NCI-H748 (cell line): ENCODE data around the gene TNS1.
A peak's percentile ranks its signal among the peaks of the same experiment; 100 is the strongest.

ENCODE experiments used
- DNase-seq: peaks from one replicate; lab custom pipeline; 2025; ENCODE audit not compliant: unreplicated experiment; lab: John Stamatoyannopoulos, UW

The TNS1 gene

GRCh38 chr2:217964275-217965161 lies 38.3 kb downstream of the TNS1 start:
- no peak for DNase-seq

GRCh38 chr2:217960351-217960750 lies 42.4 kb downstream of the TNS1 start:
- DNase-seq: no peak

DNA sequence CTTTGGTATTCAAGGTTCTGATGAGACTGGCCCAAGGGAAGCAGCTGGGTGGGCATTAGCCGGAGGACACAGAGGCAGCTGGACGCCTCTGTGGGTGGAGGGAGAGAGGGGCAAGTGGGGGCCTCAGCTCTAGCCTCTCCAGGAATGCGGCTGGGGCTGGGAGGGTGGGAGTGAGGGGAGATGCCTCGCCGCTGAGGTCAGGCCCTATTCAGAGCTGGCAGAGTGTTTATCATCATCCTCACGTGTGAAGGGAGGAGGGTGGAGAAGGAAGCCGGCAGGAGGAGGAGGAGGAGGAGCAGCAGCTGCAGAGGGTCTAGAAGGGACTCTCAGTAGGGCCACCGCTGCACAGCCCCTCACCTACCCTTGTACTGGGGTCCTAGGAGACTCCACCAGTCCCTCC lies 43.1 kb downstream of the TNS1 start:
- no peak for DNase-seq

DNA sequence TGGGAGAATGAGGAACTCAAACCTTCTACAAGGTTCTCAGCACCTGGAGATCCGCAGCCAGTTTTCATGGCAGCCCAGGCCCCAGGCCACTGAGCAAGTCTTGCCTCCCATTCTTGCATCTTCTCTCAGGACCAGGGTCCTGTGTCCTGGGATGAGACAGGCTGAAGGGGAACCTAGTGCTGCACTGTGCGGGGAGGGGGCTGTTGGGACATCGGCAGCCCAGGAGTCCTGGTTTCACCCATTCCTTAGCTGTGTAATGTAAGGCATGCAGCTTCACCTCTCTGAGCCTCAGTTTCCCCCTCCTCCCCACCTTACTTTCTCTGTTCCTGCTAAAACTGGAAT lies 43.9 kb downstream of the TNS1 start:
- DNase-seq: no peak

DNA sequence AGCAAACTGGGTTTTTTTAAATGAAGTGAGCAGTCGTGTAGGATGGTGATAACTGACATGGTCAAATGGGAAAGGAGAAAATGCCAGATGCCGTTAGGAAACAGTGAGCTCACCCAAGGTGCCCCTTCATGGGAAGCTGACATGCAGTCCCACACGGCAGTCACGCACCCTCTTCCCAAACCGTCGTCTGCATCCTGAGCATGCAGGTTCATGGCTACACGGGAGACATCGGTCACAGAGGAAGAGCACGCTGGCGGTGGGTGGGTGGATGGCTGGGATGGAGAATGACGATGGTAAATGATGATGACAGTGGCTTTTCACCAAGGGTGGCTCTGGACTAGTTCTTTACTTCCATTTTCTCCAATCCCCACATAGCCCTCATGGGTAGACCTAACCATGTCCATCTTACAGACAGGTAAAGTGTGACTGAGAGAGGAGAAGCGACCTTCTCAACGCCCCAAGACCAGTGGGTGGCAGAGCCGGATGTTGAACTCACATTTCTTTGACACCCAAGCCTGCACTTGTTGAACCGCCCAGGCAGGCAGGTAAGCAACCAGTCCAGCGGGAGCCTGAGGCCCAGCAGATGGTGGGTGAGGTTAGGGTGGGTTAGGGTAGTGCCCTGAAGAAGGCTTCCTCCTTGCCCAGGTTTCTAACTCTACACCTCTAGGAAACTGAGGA lies 44.5 kb downstream of the TNS1 start:
- no peak for DNase-seq

DNA sequence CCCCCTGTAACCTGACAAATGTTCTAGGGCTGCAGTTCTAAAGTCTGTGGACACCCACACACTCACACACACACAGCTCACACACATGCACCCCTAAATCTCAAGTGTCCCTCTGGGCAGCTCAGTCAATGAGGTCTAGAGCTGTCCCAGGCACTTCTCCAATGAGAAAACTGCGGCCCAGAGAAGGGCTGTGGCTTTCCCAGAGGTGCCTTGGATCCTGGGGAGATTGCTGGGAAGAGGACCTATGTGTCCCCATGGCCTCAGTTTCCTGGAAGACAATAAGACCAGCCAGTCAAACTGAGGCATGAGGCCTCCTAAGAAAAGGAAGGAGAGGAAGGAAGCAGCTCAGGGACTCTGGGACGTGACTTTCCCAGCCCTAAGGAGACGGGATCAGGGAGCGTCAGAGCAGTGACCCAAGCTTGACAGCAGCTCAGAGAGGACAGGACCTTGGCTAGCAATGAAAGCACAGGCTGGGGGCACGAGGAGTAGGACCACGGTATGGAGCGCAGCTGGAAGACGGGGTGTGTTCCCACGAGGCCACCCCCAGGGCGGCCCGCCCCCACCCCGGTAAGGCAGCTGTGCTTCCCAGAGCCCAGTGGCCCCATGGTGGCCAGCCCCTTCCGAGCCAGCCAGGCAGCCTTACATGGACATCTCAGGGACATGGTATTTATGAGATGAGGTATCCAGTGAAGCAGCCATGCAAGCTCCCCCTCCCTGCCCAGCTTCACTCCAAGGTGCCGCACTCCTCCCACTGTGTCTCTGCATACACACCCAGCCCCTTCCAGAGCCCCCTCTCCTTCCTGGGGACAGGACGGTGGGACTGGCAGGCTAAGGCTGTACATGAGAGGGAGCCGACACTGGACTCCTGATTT lies 46.0 kb downstream of the TNS1 start:
- DNase-seq: no peak

GRCh38 chr2:217955881-217956493 lies 46.8 kb downstream of the TNS1 start:
- DNase-seq: no peak

- DNase-seq: peak; percentile 18
Measured at GRCh38 chr2:217954971-217955740, 47.6 kb downstream of the TNS1 start.

DNA sequence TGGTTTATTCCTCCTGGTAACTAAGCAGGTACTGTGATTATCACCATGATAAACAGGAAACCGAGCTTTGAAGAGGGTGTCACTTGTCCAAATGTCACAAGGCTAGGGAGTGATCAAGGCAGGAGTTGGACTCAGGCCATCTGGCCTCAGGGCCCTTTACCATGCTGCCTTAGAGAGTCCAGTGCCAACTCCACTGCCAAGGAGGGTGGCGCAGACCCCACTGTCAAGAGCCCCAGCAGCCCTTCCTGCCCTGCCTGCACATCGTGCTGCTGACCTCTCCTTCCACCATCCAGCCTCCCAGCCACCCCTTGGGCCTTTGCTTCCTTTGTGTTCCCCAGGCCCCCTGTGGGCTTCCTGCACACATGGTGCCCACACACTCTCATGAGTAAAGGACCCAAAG lies 48.3 kb downstream of the TNS1 start:
- DNase-seq: peak; percentile 48

- DNase-seq: no peak
Measured at GRCh38 chr2:217954051-217954450, 48.7 kb downstream of the TNS1 start.

- no peak for DNase-seq
Measured at GRCh38 chr2:217953531-217953932, 49.3 kb downstream of the TNS1 start.

GRCh38 chr2:217953011-217953481 lies 49.7 kb downstream of the TNS1 start:
- no peak for DNase-seq

GRCh38 chr2:217952409-217952808 lies 50.4 kb downstream of the TNS1 start:
- no peak for DNase-seq

DNA sequence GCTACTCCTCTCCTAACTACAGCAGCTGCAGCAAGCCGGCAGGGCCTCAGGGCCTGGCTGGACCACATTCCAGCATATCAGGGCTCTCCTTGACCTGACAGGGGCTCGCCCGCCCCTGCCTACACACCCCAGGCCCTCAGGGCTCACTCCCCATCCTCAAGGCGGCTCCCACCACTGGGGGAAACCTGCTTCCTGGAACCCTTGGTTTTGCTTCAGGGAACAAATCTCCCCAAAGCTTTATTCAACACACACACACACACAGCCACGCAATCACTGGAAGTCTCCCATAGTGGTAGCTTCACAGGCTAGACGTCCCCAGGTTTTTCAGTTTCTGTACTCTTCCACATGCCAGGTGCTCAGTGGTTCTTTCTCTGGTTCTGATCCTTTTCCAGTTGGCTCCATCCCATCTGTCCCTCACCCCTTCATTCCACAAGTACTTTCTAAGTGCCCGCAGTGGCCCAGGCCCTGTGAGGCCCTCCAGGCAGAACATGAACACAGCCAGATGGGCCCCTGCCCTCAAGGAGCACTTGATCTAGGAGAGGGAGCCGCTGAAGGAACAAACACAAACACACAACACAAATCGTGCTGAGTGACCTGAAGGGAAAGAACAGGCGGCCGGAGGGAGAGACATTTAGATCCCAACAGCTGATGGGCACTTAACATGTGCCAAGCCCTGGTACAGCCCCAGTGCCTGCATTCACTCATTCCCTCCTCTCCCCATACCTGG lies 51.1 kb downstream of the TNS1 start:
- no peak for DNase-seq

DNA sequence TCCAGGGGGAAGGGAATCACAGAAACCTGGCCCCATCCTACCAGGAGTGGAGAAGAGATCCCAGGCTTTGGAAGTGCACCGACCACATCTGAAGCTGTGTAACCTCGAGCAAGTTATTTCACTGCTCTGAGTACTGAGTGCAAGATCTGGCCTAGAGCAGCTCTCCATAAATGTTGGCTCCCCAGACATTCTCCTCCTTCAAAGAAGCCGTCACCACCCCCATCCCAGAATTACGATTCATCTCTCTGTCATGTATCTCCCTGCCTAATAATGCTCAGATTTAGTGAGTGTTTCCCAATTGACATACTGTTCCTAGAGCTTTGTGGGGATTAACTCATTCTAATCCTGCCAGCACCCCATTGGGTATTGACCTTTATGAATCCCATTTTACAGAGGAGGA lies 51.7 kb downstream of the TNS1 start:
- no peak for DNase-seq

DNA sequence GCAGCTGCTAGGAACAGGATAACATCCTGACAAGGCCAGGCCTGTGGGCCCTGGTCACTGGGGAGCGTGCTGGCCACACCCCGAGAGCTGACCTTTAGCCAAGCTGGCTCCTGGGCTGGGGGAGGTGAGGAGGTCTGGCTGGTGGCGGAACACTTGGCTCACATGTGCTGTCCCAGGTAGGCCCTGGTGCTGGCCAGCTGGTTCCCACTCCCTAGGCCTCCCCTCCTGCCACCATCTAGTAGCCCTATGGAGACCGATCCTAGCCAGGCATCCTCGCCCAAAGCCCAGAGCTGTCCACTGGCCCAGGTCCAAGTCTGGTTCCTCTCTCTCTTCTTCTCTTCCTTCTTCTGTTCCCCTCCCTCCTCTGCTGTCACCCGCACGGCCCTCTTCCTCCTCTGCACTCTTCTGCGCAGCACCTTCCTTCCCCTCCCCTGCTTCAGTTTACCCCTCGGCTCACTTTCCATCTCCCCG lies 52.4 kb downstream of the TNS1 start:
- DNase-seq: no peak

DNA sequence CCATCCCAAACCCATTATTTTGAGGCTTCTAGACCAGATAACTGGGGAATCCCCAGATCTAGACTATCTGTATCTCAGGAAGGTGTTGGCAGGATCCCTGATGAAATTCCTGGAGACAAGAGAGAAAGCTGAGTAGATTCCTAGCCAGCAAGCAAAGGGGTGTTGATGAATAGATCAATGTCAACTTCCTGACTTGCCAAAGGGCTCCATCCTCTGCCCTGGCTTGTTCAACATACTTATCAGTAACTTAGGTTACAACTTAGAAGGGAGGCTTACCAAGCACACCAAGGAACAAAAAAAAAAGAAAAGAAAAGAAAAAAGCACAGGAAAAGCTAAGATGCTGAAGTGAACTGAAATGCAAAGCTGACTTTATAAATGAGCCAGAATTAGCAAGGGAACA lies 53.3 kb downstream of the TNS1 start:
- DNase-seq: no peak

DNA sequence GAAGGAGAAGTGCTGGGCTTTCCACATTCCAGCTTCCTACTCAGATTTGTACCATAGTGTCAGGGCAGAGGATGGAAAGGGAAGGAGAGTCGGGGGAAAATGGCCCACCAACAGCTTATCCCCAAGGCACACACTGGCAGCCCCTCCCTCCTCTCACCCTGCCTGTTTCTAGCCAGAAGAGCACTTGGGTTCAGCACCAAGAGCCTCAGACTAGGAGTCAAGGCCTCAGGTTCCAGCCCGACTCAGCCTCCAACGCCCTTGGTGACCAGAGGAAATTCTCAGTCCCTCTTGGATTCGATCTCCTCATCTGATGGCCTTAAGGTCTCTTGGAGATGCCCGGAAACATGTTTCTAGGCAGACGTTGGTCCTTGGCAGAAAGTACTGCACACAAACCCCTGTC lies 53.9 kb downstream of the TNS1 start:
- no peak for DNase-seq

DNA sequence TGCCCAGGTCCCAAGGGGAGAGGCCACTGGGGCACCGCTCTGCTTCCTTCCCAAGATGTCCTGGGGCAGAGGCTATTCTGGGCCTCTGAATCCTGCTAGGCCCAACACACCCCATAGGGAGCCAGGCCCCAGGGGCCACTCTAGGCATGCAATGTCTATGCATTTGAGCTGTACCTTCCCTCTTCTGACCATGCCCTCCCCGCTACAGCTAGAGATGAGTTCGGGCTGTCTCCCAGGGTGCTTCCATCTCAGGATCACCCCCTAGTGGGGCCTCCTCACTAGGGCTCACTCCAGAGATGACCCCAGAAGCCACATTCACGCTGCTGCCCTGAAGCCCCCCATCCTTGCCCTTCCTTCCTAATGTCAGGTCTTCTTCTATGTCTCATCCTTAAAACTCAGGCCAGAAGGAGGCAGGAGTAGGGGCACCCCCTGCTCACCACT lies 54.4 kb downstream of the TNS1 start:
- DNase-seq: no peak
